Measurements from ENCODE around the gene MAN1A1. TPM values are rescaled to one million over a fixed set of nuclear protein-coding genes. Genes with fewer than 3 reads are reported as not detected.
A peak's percentile ranks its signal among the peaks of the same experiment; 100 is the strongest.

MAN1A1 gene
- total and polyA plus RNA-seq, 2 of the 8 experiments (the other 6 are each of a cell fraction or from before 2014, with no cell fraction given), result 1.8 to 5.4 TPM

GRCh38 chr6:119226089-119226488 lies 123.5 kb downstream of the MAN1A1 start:
- no peak for FAIRE-seq
- Histone ChIP-seq H3K9me3 (ENCODE audit: insufficient read depth in 2 of 2, low read depth in 1 of 2, low read length in 1 of 2) (no peaks in the 10 kb centered on the region), H4K5ac (ENCODE audit: insufficient read length, low read depth, low read length) (no peak overlapping the region), H3K27ac (ENCODE audit: low read depth, low read length) (no peak overlapping the region), H3K23me2 (ENCODE audit: low read depth, low read length) (no peaks in the 10 kb centered on the region), H3K14ac (ENCODE audit: insufficient read length) (no peak overlapping the region), H2BK5ac (ENCODE audit: low read depth, low read length) (no peak overlapping the region), H3K4me2 (ENCODE audit: insufficient read depth in 1 of 2, low read depth in 2 of 2, low read length in 2 of 2) (no peak overlapping the region), H4K20me1 (replicated peaks in 1 of 2; ENCODE audit: control insufficient read depth in 1 of 2, insufficient read depth in 2 of 2, low read length in 2 of 2) (no peaks in the 10 kb centered on the region), H2AFZ (ENCODE audit: low read length) (no peak overlapping the region), H2BK15ac (ENCODE audit: low read length) (no peak overlapping the region), H3K9ac (replicated peaks in 1 of 4; ENCODE audit: extremely low read depth in 1 of 4, low read depth in 3 of 4, low read length in 3 of 4) (no peak overlapping the region), H3K27me3 (replicated peaks in 1 of 4; ENCODE audit: control insufficient read depth in 3 of 4, extremely low read depth in 1 of 4, insufficient read depth in 3 of 4, low read length in 3 of 4) (no peaks in the 10 kb centered on the region), H3K23ac (ENCODE audit: insufficient read length) (no peak overlapping the region), H2AK5ac (ENCODE audit: low read depth, low read length) (peak overlapping the region; percentile 33; the same call in 1 of the 2 replicates), H3K79me2 (ENCODE audit: control insufficient read depth in 1 of 2, insufficient read depth in 2 of 2, low read length in 2 of 2) (no peaks in the 10 kb centered on the region), H2BK12ac (ENCODE audit: low read depth, low read length) (peak overlapping the region; percentile 80; the same call in 1 of the 2 replicates), H2BK120ac (replicated peaks; ENCODE audit: low read depth, low read length) (no peak overlapping the region), H3K4me3 (ENCODE audit: extremely low read depth in 1 of 4, insufficient read depth in 2 of 4, low read depth in 3 of 4, low read length in 4 of 4) (no peak overlapping the region), H3K79me1 (ENCODE audit: low read depth, low read length) (no peaks in the 10 kb centered on the region), H4K8ac (ENCODE audit: extremely low read depth, insufficient read depth, low read length) (no peak overlapping the region), H3K36me3 (ENCODE audit: control insufficient read depth in 2 of 4, insufficient read depth in 4 of 4, low read length in 3 of 4) (no peaks in the 10 kb centered on the region), H3K4me1 (replicated peaks in 1 of 4; ENCODE audit: control insufficient read depth in 3 of 4, insufficient read depth in 4 of 4, low read length in 3 of 4) (no peaks in the 10 kb centered on the region), H4K91ac (replicated peaks; ENCODE audit: insufficient read length, low read length) (no peak overlapping the region), H3K4ac (replicated peaks; ENCODE audit: insufficient read length, low read depth, low read length) (no peak overlapping the region), H2BK20ac (ENCODE audit: low read length) (no peak overlapping the region), H3K56ac (replicated peaks; ENCODE audit: insufficient read length, low read depth, low read length) (no peak overlapping the region), H3K18ac (ENCODE audit: extremely low read depth, low read length) (no peak overlapping the region)
- no peak for DNase-seq (ENCODE audit: low read depth in 1 of 2, low spot score in 2 of 2)
- ChIA-PET POLR2A (ENCODE audit: partially characterized antibody) (no interaction called here), CTCF (ENCODE audit: partially characterized antibody) (interaction anchor here (1.4 kb wide), 1 partner anchor 25 kb away, joined by 3 read pairs; no protein-coding TSS in a partner anchor)
- WGBS, 2 experiments (ENCODE audit: extremely low coverage in 1 of 2, insufficient coverage in 1 of 2, insufficient read length in 1 of 2, insufficient replicate concordance in 2 of 2, low coverage in 1 of 2, low lambda C conversion rate in 2 of 2, missing lambda C conversion rate in 1 of 2), result 90% methylated on average over 4 of the region's 4 CpGs; no CpG with 5 or more reads in 1 of the 2 experiments
- no peak for TF ChIP-seq SP1 (IDR thresholded peaks at IDR 0.05; ENCODE audit: low read depth, low read length)
- no peak for TF ChIP-seq RXRA (IDR thresholded peaks at IDR 0.05; ENCODE audit: insufficient read depth, low read depth, low read length)
- no peak for TF ChIP-seq CEBPB (IDR thresholded peaks at IDR 0.05; ENCODE audit: low read depth, low read length)
- TF ChIP-seq ZNF274 (IDR thresholded peaks at IDR 0.05; ENCODE audit: borderline replicate concordance, extremely low read depth, low read length), result no peak
- no peak for TF ChIP-seq SIRT6 (IDR thresholded peaks at IDR 0.05; ENCODE audit: low read length)
- no peak for TF ChIP-seq POLR2AphosphoS5 (IDR thresholded peaks at IDR 0.05; ENCODE audit: low read depth, low read length)
